GM04504 (cell line): ENCODE results near the gene TNFRSF13B.
"Not testable (repeated sequence)": the region's sequence is repeated elsewhere in the genome, so short reads cannot be mapped to it uniquely, and the experiment has no call there.

Experiments
- DNase-seq: peaks from one replicate; pipeline ENCODE4 v3.0.0-alpha.2; 2012; ENCODE audit warnings: low read depth

TNFRSF13B gene

GRCh38 chr17:16987066-16987829 is 15.3 kb upstream of the TNFRSF13B start:
- DNase-seq = no peak

- DNase-seq = no peak
Measured at GRCh38 chr17:16986391-16986790, 14.5 kb upstream of the TNFRSF13B start.

GRCh38 chr17:16981928-16982327 is 10.0 kb upstream of the TNFRSF13B start:
- no peak for DNase-seq

DNA sequence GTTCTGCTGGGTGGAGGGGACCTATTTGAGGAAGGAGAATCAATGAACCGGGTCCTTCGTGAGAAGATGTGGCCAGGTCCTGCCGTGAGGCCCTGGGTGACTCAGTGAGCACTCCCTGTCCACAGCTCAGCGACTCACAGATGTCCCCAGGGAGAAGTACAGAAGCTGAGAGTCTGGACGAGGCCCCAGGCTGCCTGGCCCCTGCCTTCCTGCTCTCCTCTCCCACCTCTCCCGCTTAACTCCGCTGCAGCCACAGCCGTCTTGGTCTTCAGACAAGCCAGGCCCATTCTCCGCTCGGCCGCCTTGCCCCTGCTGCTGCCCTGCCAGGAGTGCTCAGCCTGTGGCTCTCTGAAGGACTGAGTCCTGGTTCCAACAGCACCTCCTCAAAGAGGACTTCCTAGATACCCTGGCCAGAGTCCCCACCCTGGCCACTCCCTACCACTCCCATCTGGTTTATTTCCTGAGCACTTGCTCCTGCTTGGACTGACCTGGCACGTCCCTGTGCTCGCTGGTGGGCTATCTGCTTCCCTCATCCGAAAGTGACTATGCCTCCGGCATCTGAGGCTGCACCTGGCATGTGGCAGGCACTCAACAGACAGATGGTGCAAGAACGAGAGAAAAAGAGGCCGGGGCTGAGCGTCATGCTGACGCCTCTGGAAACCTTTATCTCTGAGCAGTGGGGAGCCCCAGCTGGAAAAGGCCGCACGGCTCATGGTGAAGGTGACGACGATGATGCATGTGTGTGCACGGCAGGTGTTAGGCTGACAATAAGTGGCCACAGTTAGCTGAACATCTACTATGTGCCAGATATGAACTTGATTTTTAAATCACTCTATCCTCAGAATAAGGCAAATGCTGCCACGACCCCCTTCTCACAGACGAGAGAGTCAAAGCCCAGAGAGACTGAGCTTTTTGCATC is 9.2 kb upstream of the TNFRSF13B start:
- DNase-seq = no peak

GRCh38 chr17:16980061-16980460 is 8.1 kb upstream of the TNFRSF13B start:
- no peak for DNase-seq

DNA sequence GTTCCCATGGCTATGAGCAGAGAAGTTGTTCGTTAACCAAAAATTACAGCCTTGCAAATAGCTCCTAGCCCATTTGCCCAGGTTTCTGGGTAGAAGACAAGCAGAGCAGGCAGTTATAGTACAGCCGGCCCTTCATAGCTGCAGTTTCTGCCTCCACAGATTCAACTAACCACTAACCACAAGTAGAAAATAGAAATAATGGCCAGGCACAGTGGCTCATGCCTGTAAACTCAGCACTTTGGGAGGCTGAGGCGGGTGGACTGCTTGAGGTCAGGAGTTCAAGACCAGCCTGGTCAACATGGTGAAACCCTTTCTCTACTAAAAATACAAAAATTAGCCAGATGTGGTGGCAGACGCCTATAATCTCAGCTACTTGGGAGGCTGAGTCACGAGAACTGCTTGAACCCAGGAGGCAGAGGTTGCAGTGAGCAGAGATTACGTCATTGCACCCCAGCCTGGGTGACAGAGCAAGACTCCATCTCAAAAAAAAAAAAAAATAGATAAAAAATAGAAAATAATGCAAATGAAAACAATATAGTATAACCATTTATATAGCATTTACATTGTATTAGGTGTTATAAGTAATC is 7.4 kb upstream of the TNFRSF13B start:
- not testable (repeated sequence) for DNase-seq

GRCh38 chr17:16977932-16978331 is 6.0 kb upstream of the TNFRSF13B start:
- no peak for DNase-seq

DNA sequence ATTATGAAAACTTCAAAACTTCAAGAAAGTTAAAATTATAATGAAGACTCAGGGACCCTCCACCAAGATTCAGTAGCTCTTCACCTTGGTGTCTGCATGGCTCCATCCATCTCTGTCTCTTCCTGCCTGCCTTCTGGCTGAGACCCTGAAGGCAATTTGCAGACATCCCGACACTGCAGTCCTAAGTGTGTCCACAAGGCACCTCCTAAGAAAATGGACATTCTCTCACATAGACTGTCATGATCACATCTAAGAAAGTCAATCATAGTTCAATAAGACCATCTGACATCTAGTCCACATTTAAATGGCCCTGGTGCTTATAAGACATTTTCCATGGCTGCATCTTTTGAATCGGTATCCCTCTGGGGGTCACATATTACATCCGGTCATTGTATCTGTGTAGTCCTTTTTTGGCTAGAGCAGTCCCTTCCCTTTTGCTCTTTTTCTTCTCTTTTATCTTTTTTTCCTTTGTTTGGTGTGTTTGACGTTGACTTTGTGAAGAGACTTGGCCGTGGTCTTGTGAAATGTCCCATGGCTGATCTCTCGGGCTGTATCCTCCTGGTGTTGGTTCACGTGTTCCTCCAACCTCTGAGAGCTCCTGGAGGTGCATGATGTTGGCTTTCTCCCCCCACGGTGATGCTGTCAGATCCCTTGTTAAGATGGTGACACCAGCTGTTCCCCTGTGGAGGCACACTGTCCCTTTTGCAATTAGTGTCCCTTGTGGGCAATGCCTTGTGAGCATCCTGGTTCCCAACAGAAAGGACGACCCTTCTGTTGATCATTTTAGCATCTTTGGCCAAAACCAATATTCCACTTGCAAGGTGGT is 5.0 kb upstream of the TNFRSF13B start:
- no peak for DNase-seq

DNA sequence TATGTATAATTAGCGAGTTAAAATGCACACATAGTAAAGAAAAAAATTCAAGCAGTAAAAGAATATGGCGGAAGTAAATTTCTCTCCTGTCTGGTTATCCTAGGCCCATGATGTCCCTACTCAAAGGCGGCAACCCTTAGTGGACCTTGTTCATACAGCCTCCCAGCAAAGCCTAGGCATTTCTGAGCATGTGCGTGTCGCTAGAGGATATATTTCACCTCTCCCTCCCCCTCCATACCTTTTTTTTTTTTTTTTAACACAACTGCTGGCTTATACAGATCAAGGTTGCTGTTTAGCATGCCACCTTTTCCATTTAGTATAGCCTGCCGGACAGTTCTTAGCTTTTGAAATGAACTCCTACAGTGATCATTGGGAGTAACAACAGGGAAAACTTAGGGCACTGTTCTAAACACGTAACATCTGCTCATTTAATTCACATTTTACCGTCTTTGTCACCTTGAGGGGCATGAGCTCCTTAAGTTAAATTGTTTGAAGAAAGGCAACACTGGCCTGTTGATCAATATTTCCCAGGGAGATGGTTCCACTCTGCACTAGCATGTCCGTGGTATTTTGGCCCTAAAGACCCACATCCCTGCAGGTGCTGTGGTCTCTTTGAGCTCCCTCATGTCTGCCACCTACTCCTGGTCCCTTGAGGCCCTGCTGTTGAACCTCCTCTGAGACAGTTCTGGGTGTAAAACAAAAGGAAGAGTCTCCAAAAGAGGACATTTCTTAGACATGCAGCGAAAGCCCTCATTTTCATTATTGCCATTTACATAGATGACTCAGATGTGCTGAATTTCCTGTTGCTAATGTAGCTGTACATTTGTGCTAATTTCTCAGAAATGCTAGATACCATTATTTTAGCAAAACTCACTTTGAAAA is 4.1 kb upstream of the TNFRSF13B start:
- DNase-seq = no peak

DNA sequence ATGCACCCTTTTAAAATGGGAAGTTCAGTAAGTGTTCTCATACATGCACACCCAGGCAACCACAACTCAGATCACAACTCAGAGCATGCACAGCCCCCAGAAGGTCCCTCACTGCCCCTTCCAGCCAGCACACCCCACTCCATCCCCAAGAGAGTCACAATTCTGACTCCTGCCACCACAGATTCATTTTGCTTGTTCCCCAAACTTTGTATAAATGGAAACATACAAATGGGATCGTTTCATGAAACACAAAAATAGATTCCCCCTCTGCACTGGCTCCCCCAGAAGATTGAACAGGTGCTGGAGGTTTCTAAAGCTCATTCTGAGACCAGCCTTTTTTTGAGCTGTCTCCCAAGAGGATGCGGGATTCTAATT is 3.3 kb upstream of the TNFRSF13B start:
- DNase-seq = no peak

DNA sequence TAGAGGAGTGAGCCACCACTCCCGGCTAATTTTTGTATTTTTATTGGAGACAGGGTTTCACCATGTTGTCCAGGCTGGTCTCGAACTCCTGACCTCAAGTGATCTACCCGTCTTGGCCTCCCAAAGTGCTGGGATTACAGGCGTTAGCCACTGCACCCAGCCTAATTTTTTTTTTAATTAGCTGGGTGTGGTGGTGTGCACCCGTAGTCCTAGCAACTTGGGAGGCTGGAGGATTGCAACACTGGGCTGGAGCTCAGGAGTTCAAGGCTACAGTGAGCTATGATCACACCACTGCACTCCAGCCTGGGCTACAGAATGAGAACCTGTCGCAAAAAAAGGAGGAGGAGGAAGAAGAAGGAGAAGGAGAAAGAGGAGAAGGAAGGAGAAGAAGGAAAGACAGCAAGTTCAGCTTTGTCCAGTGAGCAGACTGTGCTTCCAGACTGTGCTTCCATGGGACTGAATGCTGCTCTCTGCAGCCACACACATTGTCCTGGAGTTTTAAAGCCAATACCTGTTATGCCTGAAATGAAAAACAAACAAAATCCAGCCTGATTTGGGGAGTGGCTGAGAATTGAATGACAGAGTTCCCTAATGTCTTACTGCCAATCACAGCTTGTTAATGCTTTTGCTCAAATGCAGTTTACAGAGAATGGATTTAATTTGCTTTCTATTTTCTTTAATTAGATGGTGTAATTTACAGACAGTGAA is 2.8 kb upstream of the TNFRSF13B start:
- DNase-seq = no peak

GRCh38 chr17:16973760-16974540 is 2.0 kb upstream of the TNFRSF13B start:
- no peak for DNase-seq

DNA sequence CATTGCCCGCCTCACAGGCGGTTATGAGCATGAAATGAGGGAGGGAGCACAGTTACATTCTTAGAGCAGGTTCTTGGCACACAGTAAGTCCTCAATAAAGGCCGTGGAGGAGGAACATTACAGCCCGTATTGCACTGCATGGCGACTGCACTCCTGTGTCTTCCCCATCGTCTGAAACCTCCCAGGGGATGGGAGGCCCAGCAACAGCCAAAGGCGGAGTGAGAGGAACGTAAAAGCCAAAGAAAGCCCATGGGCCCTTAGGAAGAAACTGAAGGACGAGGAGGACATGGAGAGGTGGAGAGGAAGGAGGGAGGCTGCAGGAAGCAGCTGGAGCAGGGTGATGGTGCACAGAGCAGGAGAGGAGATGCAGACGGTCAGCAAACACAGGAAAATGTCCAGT is 1.1 kb upstream of the TNFRSF13B start:
- DNase-seq = not testable (repeated sequence)

- no peak for DNase-seq
Measured at GRCh38 chr17:16972346-16972745, 428 bp upstream of the TNFRSF13B start.

DNA sequence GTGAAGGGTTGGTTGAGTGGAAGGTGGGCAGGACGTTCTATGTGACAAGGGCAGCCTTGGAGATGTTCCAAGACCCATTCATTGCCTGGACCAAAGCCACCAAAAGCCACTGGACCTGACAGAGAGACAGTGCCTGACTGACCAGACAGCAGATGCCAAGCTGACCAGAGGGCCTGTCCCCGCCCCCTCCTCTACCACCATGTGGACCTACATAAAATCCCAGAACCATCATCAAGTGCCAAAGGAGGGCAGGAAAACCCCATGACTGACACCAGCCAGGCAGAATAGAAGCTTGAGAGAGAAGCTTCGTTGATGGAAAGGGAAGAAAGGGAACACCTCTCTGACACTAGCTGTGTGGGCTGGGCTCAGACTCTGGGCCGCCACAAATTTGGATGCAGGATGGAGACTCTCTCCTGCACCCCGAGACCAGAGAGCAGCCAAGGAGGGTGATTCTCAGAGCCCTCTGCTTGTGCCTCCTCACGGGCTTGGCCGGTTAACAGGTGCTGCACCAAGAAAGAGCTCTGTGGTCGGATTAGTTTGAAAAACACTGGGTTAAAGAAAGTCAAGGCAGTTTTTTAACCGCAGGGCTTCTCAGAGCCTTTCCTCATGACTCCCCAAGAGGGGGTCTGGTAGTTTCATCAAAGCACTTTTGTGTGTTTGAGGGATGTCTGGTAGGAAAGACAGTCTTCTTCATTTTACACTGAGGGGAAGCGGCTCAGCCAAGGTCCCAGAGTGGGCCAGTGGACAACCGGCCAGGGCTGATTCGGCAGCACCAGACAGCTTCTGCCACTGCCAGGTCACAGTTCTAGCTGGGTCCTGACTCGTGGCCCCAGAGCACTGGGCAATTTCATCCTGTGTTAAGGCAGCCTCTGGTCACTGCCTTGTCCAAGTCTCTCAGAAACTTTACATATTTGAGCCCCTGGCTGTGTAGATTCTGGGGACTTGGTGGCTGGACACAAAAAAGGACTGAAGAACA is 1.7 kb downstream of the TNFRSF13B start:
- DNase-seq = no peak

- no peak for DNase-seq
Measured at GRCh38 chr17:16968786-16969185, 3.1 kb downstream of the TNFRSF13B start.

- no peak for DNase-seq
Measured at GRCh38 chr17:16962804-16963203, 9.1 kb downstream of the TNFRSF13B start.

- no peak for DNase-seq
Measured at GRCh38 chr17:16961792-16962191, 10.1 kb downstream of the TNFRSF13B start.
